H1 (cell line): ENCODE data around the gene CRHR2. TPM values are rescaled to one million over a fixed set of nuclear protein-coding genes. Genes with fewer than 3 reads are reported as not detected.

Experiments
- CTCF ChIA-PET: fragments of 300-600 bp; sonication (Branson Sonifier 250); formaldehyde crosslinking; loops from one replicate; lab custom pipeline; 2021; ENCODE audit not compliant: partially characterized antibody; lab: Charles Lee
- POLR2A ChIA-PET: fragments of 300-600 bp; sonication (Branson Sonifier 250); formaldehyde crosslinking; loops from one replicate; lab custom pipeline; 2021; ENCODE audit warnings: inconsistent platforms; ENCODE audit not compliant: partially characterized antibody; lab: Charles Lee
- DNase-seq, 2 experiments: peaks; one replicate each; pipeline versions ENCODE4 v3.0.0 to v3.0.0-alpha.2; 2010 to 2022; ENCODE audit warnings: low spot score in 2 of 2, low read depth in 1 of 2, mixed read lengths in 1 of 2
- FAIRE-seq: peaks from 2 replicates; lab custom pipeline; 2011; peaks lifted over from hg19 to GRCh38; lab: Jason Lieb, UNC
- H2AFZ ChIP-seq: 2 replicates; pipeline ENCODE4 v1.8.1; 2012; ENCODE audit warnings: low read length, inconsistent platforms
- H2AK5ac ChIP-seq: 2 replicates; pipeline ENCODE4 v1.6.1; 2013; ENCODE audit warnings: low read depth, low read length
- H2BK120ac ChIP-seq: replicated peaks from 2 replicates; pipeline ENCODE3; 2013; ENCODE audit warnings: low read depth, low read length, inconsistent platforms
- H2BK12ac ChIP-seq: 2 replicates; pipeline ENCODE4 v1.6.1; 2013; ENCODE audit warnings: low read depth, low read length
- H2BK15ac ChIP-seq: 2 replicates; pipeline ENCODE4 v1.6.1; 2013; ENCODE audit warnings: low read length
- H2BK20ac ChIP-seq: 2 replicates; pipeline ENCODE4 v1.6.1; 2013; ENCODE audit warnings: low read length
- H2BK5ac ChIP-seq: 2 replicates; pipeline ENCODE4 v1.6.1; 2013; ENCODE audit warnings: low read depth, low read length
- H3K14ac ChIP-seq: 2 replicates; pipeline ENCODE4 v1.6.1; 2013; ENCODE audit warnings: inconsistent platforms; ENCODE audit not compliant: insufficient read length
- H3K18ac ChIP-seq: 2 replicates; pipeline ENCODE4 v1.6.1; 2013; ENCODE audit warnings: low read length; ENCODE audit errors: extremely low read depth
- H3K23ac ChIP-seq: 2 replicates; pipeline ENCODE4 v1.6.1; 2013; ENCODE audit warnings: inconsistent platforms; ENCODE audit not compliant: insufficient read length
- H3K23me2 ChIP-seq: 2 replicates; pipeline ENCODE4 v1.6.1; 2013; ENCODE audit warnings: low read depth, low read length
- H3K27ac ChIP-seq: 2 replicates; pipeline ENCODE4 v1.6.1; 2011; ENCODE audit warnings: low read depth, low read length, inconsistent platforms
- H3K27me3 ChIP-seq, 4 experiments: replicated peaks in 1 of 4; 1 replicate in 1 of 4; 2 replicates in 3 of 4; pipeline versions ENCODE4 v1.6.1 to v1.8.1; 2011 to 2013; ENCODE audit warnings: low read length in 3 of 4, mild to moderate bottlenecking in 3 of 4, inconsistent platforms in 2 of 4, mixed read lengths in 2 of 4, moderate library complexity in 1 of 4; ENCODE audit not compliant: control insufficient read depth in 3 of 4, insufficient read depth in 3 of 4; ENCODE audit errors: extremely low read depth in 1 of 4
- H3K36me3 ChIP-seq, 4 experiments: 2 replicates each; pipeline versions ENCODE4 v1.6.1 to v1.8.1; 2011 to 2013; ENCODE audit warnings: mild to moderate bottlenecking in 4 of 4, low read length in 3 of 4, moderate library complexity in 2 of 4, control low read depth in 1 of 4, inconsistent platforms in 1 of 4; ENCODE audit not compliant: insufficient read depth in 4 of 4, control insufficient read depth in 2 of 4
- H3K4ac ChIP-seq: replicated peaks from 2 replicates; pipeline ENCODE3; 2013; ENCODE audit warnings: low read length, low read depth, mixed read lengths, inconsistent platforms; ENCODE audit not compliant: insufficient read length
- H3K4me1 ChIP-seq, 4 experiments: replicated peaks in 1 of 4; 1 replicate in 1 of 4; 2 replicates in 3 of 4; pipeline versions ENCODE4 v1.6.1 to v1.8.1; 2011 to 2013; ENCODE audit warnings: low read length in 3 of 4, inconsistent platforms in 2 of 4, mixed read lengths in 1 of 4; ENCODE audit not compliant: insufficient read depth in 4 of 4, control insufficient read depth in 3 of 4
- H3K4me2 ChIP-seq, 2 experiments: 2 replicates each; pipeline versions ENCODE4 v1.6.1 to v1.8.1; 2011 to 2013; ENCODE audit warnings: low read depth in 2 of 2, low read length in 2 of 2, control low read depth in 1 of 2, inconsistent platforms in 1 of 2, mild to moderate bottlenecking in 1 of 2; ENCODE audit not compliant: insufficient read depth in 1 of 2
- H3K4me3 ChIP-seq, 4 experiments: fragments of 200-600, 300-600 bp in 1 of 4; sonication (generic), shearing (Covaris generic), sonication (Bioruptor Twin) in 1 of 4; 2 replicates each; pipeline versions ENCODE4 v1.5.1 to v1.8.1; 2011 to 2016; ENCODE audit warnings: low read length in 4 of 4, low read depth in 3 of 4, control low read depth in 2 of 4, inconsistent platforms in 2 of 4, mild to moderate bottlenecking in 2 of 4, mixed read lengths in 1 of 4, moderate library complexity in 1 of 4; ENCODE audit not compliant: insufficient read depth in 2 of 4; ENCODE audit errors: extremely low read depth in 1 of 4
- H3K56ac ChIP-seq: replicated peaks from 2 replicates; pipeline ENCODE3; 2013; ENCODE audit warnings: low read depth, mild to moderate bottlenecking, mixed read lengths, low read length, inconsistent platforms; ENCODE audit not compliant: insufficient read length
- H3K79me1 ChIP-seq: 2 replicates; pipeline ENCODE4 v1.6.1; 2013; ENCODE audit warnings: low read depth, low read length, control low read depth
- H3K79me2 ChIP-seq, 2 experiments: 2 replicates each; pipeline versions ENCODE4 v1.6.1 to v1.8.1; 2012 to 2013; ENCODE audit warnings: low read length in 2 of 2, mild to moderate bottlenecking in 2 of 2, inconsistent platforms in 1 of 2; ENCODE audit not compliant: insufficient read depth in 2 of 2, control insufficient read depth in 1 of 2
- H3K9ac ChIP-seq, 4 experiments: replicated peaks in 1 of 4; 1 replicate in 1 of 4; 2 replicates in 3 of 4; pipeline versions ENCODE4 v1.6.1 to v1.8.1; 2011 to 2013; ENCODE audit warnings: low read depth in 3 of 4, low read length in 3 of 4, control low read depth in 2 of 4, mild to moderate bottlenecking in 2 of 4, moderate library complexity in 2 of 4, inconsistent platforms in 1 of 4; ENCODE audit errors: extremely low read depth in 1 of 4
- H3K9me3 ChIP-seq, 2 experiments: 2 replicates each; pipeline versions ENCODE4 v1.6.1 to v1.8.1; 2012 to 2013; ENCODE audit warnings: mild to moderate bottlenecking in 2 of 2, moderate library complexity in 2 of 2, control low read depth in 1 of 2, inconsistent platforms in 1 of 2, low read depth in 1 of 2, low read length in 1 of 2, mixed read lengths in 1 of 2; ENCODE audit not compliant: insufficient read depth in 2 of 2
- H4K20me1 ChIP-seq, 2 experiments: replicated peaks in 1 of 2; 2 replicates each; pipeline versions ENCODE3 to v1.8.1; 2011 to 2013; ENCODE audit warnings: inconsistent platforms in 2 of 2, low read length in 2 of 2, mild to moderate bottlenecking in 1 of 2; ENCODE audit not compliant: insufficient read depth in 2 of 2, control insufficient read depth in 1 of 2
- H4K5ac ChIP-seq: 2 replicates; pipeline ENCODE4 v1.6.1; 2013; ENCODE audit warnings: low read length, low read depth, mixed read lengths, inconsistent platforms; ENCODE audit not compliant: insufficient read length
- H4K8ac ChIP-seq: 2 replicates; pipeline ENCODE4 v1.8.0; 2013; ENCODE audit warnings: mild to moderate bottlenecking, moderate library complexity, low read length, inconsistent platforms; ENCODE audit not compliant: insufficient read depth; ENCODE audit errors: extremely low read depth
- H4K91ac ChIP-seq: replicated peaks from 2 replicates; pipeline ENCODE3; 2013; ENCODE audit warnings: low read length, mixed read lengths, inconsistent platforms; ENCODE audit not compliant: insufficient read length
- KDM1A ChIP-seq: fragments of 200-600, 300-600 bp; sonication (generic); IDR thresholded peaks from 2 replicates; pipeline ENCODE4 v1.7.1; 2016; ENCODE audit warnings: mild to moderate bottlenecking, low read length, borderline replicate concordance
- POU5F1 ChIP-seq: IDR thresholded peaks from 2 replicates; pipeline ENCODE4 v1.6.1; 2011; ENCODE audit warnings: low read depth, mild to moderate bottlenecking, low read length, moderate library complexity
- WGBS, 2 experiments: shearing (Covaris generic) in 1 of 2; methylation state at CpG; one replicate each; pipeline versions ENCODE4 v1.1.6 to v1.1.7; 2013 to 2015; ENCODE audit warnings: low lambda C conversion rate in 2 of 2, mixed read lengths in 2 of 2, inconsistent platforms in 1 of 2, low coverage in 1 of 2, missing lambda C conversion rate in 1 of 2; ENCODE audit not compliant: insufficient replicate concordance in 2 of 2, insufficient coverage in 1 of 2, insufficient read length in 1 of 2; ENCODE audit errors: extremely low coverage in 1 of 2, missing lambda C conversion rate in 1 of 2; 5-methylcytosine and 5-hydroxymethylcytosine counted together
- polyA plus RNA-seq, 7 experiments: library from polyadenylated mRNA; depleted of rRNA in 3 of 7; stranded (reverse) in 5 of 7; unstranded in 2 of 7; fragments of >200 nt in 5 of 7; fragments of 200-250 nt in 2 of 7; gene quantifications; 1 replicate in 5 of 7; 2 replicates in 1 of 7; 4 replicates in 1 of 7; pipeline versions ENCODE4 v1.2.1 to v1.2.3, GENCODE V29; 2011 to 2013; ENCODE audit warnings: missing spikeins in 2 of 7, mixed read lengths in 2 of 7
- total RNA-seq: library from RNA; stranded (reverse); fragmentation: NEBNext Ultra II Directional; extraction: Animal tissue kit (Norgen Biotek cat#: 25700); gene quantifications from 2 replicates; pipeline ENCODE4 v1.2.1, GENCODE V29; 2021

CRHR2 gene
- total and polyA plus RNA-seq, 2 of the 8 experiments (the other 6 are each of a cell fraction or from before 2014, with no cell fraction given) = 0.37 to 1.3 TPM

- Histone ChIP-seq H4K8ac (no peak overlapping the region; the same call in 1 of the 2 replicates), H3K14ac (no peak overlapping the region), H2BK12ac (no peak overlapping the region), H3K4me1 (0 out of 7 replicates have a peak, but pooled peaks cover 0 to under 1% (median 0%) of the 10 kb centered on the region in 4 experiments), H3K27me3 (no peaks in the 10 kb centered on the region; a peak in 2 of 7 replicates), H3K9ac (no peak overlapping the region), H2BK120ac (no peak overlapping the region), H3K36me3 (no peaks in the 10 kb centered on the region), H3K18ac (no peak overlapping the region), H3K23ac (no peak overlapping the region), H3K4ac (no peak overlapping the region), H3K4me2 (no peak overlapping the region), H2BK5ac (no peak overlapping the region), H3K79me1 (no peaks in the 10 kb centered on the region), H2BK20ac (no peak overlapping the region), H4K5ac (no peak overlapping the region), H3K23me2 (peaks cover 4% of the 10 kb centered on the region; the same call in 1 of the 2 replicates), H4K91ac (no peak overlapping the region), H3K56ac (no peak overlapping the region), H3K27ac (no peak overlapping the region), H2BK15ac (no peak overlapping the region), H2AK5ac (no peak overlapping the region), H3K4me3 (no peak overlapping the region), H4K20me1 (no peaks in the 10 kb centered on the region), H2AFZ (no peak overlapping the region), H3K79me2 (no peaks in the 10 kb centered on the region), H3K9me3 (peaks cover 18 to 22% of the 10 kb centered on the region in 2 experiments)
- FAIRE-seq (no peak), DNase-seq (no peak)
- ChIA-PET POLR2A (interaction anchor here (0.8 to 1.0 kb wide), 2 partner anchors 9 to 15 kb away, joined by 3 read pairs; no protein-coding TSS in a partner anchor), CTCF (interaction anchor here (0.9 to 2.6 kb wide), 4 partner anchors 11 to 38 kb away, joined by 3 to 16 read pairs (median 4); no protein-coding TSS in a partner anchor)
- 100% methylated on average over 1 of the region's 1 CpG; no CpG with 5 or more reads in 1 of the 2 experiments for WGBS, 2 experiments
- no peak for TF ChIP-seq KDM1A
- no peak for TF ChIP-seq POU5F1
Measured at GRCh38 chr7:30721211-30721610, 39.0 kb upstream of the CRHR2 start.
